ENCODE data around the gene NR2C2AP. TPM values are rescaled to one million over a fixed set of nuclear protein-coding genes. Genes with fewer than 3 reads are reported as not detected.
"Not testable (repeated sequence)": the region's sequence is repeated elsewhere in the genome, so short reads cannot be mapped to it uniquely, and the experiment has no call there.

Gene NR2C2AP
- total and polyA plus RNA-seq, 2 of the 4 experiments (the other 2 are of a cell fraction), result 5.4 to 9.0 TPM

GRCh38 chr19:19221000-19221399, 17.8 kb upstream of the NR2C2AP start:
- H4K91ac ChIP-seq (ENCODE audit: insufficient read depth, low read depth, low read length); H3K36me3 ChIP-seq (ENCODE audit: control insufficient read depth, insufficient read depth, low read length); H2BK5ac ChIP-seq (ENCODE audit: low read depth, low read length, poor library complexity, severe bottlenecking); H3K4me2 ChIP-seq (ENCODE audit: low read depth, low read length); H2BK20ac ChIP-seq (ENCODE audit: low read depth, low read length); H4K8ac ChIP-seq (ENCODE audit: low read depth in 2 of 2, low read length in 2 of 2); H2BK120ac ChIP-seq (ENCODE audit: low read depth, low read length); DNase-seq; H3K9ac ChIP-seq (ENCODE audit: low read depth, low read length); intact Hi-C loops (cut with micrococcal nuclease); H3K27ac ChIP-seq (ENCODE audit: insufficient read depth, low read length); H4K5ac ChIP-seq (ENCODE audit: low read depth, low read length); H3K4ac ChIP-seq (ENCODE audit: low read depth, low read length); H2BK15ac ChIP-seq (ENCODE audit: low read depth, low read length); H2AK9ac ChIP-seq (replicated peaks; ENCODE audit: low read depth, low read length, poor library complexity); H2AK5ac ChIP-seq (ENCODE audit: low read depth, low read length); H3K23ac ChIP-seq (ENCODE audit: low read depth, low read length); H3K9me1 ChIP-seq (ENCODE audit: insufficient read depth, low read length); BruUV-seq (replicated peaks); H3K18ac ChIP-seq (ENCODE audit: low read depth, low read length); H3K4me3 ChIP-seq (ENCODE audit: insufficient read depth, low read depth, low read length); H3K4me1 ChIP-seq (ENCODE audit: control insufficient read depth, insufficient read depth, low read length); H3K14ac ChIP-seq (replicated peaks; ENCODE audit: low read depth, low read length); H4K20me1 ChIP-seq (ENCODE audit: insufficient read depth, low read length); H2AFZ ChIP-seq (replicated peaks; ENCODE audit: low read length, poor library complexity); dilution Hi-C loops (cut with HindIII; ENCODE audit: low sequenced_read_pairs, unreplicated experiment); in situ Hi-C loops (cut with MboI; ENCODE audit: low sequenced_read_pairs); H3K56ac ChIP-seq (ENCODE audit: extremely low read depth, insufficient read depth, low read length); ATAC-seq (ENCODE audit: low read depth); POLR2A ChIA-PET (ENCODE audit: unreplicated experiment); H3K79me1 ChIP-seq (ENCODE audit: low read depth in 1 of 2, low read length in 2 of 2); H3K9me3 ChIP-seq (ENCODE audit: control insufficient read depth, insufficient read depth, low read length): not testable (repeated sequence)
- CTCF ChIA-PET, result interaction anchor here (0.6 to 1.1 kb wide), 2 partner anchors 18 to 255 kb away, joined by 3 read pairs; partner anchors contain the start of gene NR2C2AP
- WGBS, 2 experiments (ENCODE audit: extremely low coverage in 2 of 2, insufficient read length in 1 of 2), result no CpG with 5 or more reads among the region's 8 CpGs
- H3K27me3 ChIP-seq (ENCODE audit: control insufficient read depth, insufficient read depth, low read length), result peaks cover 13% of the 10 kb centered on the region

Data from IMR-90 (cell line).